GM18519 (cell line): ENCODE results near the gene POR.
"Not testable (repeated sequence)": the region's sequence is repeated elsewhere in the genome, so short reads cannot be mapped to it uniquely, and the experiment has no call there.

Source experiments
- ATAC-seq: cut with Tn5 transposase; IDR thresholded peaks from one replicate; pipeline ENCODE4 v1.9.1; 2021; ENCODE audit warnings: mild to moderate bottlenecking, moderate library complexity; ENCODE audit not compliant: unreplicated experiment, low FRiP score

The POR gene

DNA sequence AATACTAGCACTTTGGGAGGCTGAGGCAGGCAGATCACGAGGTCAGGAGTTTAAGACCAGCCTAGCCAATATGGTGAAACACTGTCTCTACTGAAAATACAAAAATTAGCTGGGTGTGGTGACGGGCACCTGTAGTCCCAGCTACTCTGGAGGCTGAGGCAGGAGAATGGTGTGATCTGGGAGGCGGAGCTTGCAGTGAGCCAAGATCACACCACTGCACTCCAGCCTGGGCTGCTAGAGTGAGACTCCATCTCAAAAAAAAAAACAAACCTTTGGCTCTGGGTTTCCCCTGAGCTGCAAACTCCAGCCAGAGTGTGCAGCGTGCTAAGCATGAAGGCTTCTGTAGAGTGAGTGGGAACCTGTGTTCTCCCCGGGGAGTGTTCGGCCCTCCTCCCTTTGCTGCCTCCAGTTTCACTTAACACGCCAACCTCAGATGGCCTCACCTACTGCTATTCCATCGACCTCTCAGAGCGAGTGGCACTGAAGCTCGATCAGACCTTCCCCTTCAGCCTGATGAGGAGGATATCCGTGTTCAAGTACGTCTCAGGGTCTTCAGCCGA lies 31.6 kb upstream of the POR start:
- ATAC-seq, result not testable (repeated sequence)

DNA sequence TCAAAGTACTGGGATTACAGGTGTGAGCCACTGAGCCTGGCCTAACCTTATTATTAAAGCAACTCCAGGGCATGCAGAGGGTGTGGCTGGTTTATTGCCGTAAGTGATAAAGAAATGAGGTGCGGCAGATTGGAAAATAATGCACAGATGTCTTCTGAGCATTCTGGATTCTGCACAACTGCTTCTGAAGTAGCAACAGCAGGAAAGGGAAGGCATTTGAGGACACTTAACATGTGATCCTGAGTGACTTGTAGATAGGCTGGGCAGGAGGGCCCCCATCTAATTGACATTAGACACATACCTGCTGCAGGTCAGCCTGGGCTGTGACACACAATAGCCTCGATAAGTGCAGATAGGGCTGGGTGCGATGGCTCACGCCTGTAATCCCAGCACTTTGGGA lies 30.5 kb upstream of the POR start:
- no peak for ATAC-seq

DNA sequence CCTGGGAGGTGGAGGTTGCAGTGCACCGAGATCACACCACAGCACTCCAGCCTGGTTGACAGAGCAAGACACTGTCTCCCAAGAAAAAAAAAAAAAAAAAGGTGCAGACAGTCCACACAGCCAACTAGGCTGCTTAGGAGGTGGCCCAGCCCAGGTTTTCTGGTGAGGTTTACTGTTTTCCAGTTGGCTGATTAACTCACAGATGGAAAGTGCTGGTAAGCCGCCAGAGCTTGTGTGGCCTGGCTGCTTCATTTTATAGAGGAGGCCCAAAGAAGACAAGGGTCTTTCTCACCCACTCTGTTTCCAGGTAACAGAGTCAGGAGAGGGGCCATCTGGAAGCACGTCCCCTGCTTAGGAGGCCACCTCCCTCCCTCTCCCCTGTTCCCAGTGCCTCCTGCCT lies 29.9 kb upstream of the POR start:
- ATAC-seq, result no peak

DNA sequence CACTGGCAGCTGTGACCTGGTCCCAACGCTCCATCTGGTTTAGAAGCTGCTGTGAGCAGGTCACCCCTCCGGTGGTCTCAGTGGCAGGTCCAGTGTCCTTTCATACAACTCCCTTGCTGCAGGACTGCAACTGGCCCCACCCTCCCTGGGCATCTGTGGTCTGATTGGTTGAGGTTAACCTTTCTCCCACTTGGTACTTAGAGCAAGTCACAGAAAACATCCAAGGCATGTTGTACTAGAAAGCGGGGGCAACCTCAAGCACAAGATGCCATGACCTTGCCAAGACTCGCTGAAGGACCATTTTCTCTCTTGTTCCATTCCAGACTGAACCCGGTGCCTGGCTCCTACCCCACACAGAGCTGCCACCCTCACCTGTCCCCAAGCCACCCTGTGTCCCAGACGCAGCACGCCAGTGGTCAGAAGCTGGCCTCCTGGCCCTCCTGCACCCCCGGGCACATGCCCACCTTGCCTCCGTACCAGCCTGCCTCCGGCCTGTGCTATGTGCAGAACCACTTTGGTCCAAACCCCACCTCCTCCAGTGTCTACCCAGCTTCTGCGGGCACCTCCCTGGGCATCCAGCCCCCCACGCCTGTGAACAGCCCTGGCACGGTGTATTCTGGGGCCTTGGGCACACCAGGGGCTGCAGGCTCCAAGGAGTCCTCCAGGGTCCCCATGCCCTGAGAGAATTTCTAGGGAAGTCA lies 27.1 kb upstream of the POR start:
- ATAC-seq, result no peak

DNA sequence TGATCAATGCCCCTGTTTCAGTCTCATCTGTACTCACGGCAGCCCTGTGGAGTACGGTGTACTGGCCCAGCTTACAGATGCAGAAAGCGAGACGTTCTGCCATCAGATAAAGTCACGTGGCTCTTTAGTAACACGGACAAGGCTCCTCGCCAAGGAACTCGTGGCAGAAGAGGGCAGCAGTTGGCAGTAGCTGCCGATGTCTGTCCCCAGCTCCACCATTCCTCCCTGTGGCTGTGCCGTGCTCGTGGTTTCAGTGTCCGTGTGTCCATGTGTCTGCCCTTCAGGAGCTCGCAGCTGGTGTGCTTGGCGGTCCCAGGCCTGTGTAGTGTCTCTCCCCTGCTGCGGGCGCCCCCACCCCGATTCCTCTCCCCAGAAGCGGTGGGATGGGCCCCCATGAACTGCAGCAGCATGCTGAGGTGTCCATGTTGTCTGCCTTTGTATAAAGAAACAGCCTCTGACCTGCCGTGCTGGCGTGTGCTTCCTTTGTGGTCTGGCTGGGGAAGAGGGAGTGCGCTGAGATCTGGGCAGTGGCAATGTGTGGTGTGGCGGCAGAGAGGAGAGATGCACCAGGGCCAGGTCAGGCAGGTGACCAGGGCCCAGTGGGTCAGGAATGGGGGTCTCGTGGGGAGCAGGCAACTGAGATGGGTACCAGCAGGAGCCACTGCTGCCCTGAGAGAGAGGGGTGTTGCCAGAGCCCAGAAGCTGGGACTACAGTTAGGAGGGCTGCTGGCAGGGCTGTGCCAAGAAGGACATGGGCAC lies 26.3 kb upstream of the POR start:
- no peak for ATAC-seq

DNA sequence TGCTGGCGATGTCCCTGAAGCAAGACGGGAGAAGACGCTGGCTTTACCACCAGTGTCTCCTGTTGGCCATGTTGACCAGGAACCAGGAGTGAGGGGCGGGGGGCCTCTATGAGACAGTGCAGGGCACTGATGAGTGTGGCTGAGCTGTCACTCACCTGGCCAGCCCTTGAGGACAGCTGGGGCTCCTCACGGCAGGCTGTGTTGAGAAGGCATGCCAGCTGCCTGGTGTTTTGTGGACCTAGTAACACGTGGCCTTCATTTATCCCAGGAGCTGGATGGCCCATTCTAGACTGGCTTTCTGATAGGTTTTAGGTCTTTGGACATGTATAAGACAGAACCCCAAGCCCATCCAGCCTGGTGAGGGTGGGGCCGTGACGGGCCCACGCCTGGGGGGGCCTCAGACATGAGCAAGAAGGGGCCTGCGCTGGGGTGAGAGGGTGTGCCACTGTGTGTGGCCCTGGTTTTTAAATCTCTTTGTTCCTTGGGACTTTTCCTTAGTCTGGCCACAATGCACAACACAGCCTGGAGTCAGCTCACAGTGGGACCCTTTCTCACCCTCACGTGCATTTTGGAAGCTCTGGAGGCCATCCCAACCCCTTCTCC lies 25.6 kb upstream of the POR start:
- no peak for ATAC-seq

DNA sequence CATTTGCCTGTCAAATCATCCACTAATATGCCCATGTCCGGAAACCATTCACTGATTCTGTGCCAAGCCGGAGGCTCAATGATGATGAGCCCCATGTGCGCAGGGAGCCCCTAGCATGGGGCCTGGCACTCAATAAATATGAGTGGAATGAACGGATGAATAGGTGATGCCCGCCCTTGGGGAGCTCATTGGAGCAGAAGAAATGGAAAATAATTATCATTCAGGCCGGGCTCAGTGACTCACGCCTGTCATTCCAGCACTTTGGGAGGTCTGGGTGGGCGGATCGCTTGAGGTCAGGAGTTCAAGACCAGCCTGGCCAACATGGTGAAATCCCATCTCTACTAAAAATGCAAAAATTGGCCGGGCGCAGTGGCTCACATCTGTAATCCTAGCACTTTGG lies 25.1 kb upstream of the POR start:
- ATAC-seq, result no peak

DNA sequence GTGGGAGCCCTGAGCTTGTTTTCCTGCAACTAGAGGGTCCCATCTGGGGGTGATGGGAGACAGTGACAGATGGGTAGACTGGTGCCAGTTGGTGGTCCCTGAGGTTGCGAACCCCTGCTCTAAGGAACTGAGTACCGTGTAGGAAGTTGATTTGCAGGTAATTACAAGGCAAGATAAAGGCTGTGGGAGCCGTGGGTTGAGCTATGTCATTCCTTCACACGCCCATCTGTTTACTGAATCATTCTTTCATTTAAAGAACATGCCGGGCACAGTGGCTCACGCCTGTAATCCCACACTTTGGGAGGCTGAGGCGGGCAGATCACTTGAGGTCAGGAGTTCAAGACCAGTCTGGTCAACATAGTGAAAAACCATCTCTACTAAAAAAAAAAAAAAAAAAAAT lies 23.7 kb upstream of the POR start:
- not testable (repeated sequence) for ATAC-seq

DNA sequence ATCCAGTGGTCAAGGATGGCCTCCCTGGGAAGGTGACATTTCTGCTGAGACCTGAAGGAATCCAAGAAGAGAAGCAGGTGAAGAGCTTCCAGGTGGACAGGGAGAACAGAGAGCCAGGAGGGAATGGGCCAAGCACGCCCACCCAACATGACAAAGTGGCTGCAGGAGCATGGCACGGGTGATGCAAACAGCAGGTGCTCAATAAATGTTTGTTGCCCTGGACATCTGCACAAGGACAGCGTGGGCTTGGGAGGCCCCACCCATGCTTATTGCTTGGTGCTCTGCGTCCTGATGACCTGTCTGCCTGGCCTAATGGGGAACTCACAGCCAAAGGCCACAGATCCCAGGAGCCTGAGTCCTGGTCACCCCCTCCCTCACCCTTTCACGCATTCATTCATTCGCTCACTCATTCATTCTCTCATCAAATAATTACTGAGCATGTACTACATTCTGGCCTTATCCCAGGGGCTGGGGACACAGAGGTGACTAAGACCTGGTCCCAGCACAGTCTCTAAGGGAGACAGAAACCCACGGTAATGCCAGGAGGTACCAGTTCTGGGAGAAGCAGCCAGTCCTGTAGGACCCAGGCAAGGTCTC lies 23.0 kb upstream of the POR start:
- ATAC-seq, result no peak

DNA sequence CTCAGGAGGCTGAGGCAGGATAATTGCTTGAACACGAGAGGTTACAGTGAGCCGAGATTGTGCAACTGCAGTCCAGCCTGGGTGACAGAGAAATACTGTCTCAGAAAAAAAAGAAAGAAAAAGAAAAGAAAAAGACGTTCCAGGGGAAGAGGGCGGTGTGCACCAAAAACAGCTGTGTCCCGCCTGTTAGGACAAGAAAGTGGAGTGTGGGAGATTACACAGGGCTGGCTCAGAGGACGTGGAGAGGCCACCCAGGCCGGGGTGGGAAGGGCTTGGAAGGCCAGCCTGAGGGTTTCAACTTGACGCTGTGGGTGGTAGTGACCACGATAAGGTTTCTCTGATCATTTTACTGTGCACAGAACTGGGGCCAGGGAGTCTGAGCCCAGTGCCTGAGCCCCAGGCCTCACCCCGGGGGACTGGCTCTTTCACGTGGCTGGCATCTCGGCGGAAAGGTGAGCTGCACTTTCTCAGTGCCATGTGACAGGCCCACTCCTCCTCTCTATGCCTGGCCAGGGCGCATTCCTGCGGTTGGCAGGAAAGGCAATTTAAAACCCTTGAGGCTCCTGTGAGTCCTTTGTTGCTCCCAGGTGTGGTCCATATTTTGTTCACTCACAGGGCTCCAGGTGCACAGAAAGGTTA lies 22.2 kb upstream of the POR start:
- ATAC-seq, result no peak

DNA sequence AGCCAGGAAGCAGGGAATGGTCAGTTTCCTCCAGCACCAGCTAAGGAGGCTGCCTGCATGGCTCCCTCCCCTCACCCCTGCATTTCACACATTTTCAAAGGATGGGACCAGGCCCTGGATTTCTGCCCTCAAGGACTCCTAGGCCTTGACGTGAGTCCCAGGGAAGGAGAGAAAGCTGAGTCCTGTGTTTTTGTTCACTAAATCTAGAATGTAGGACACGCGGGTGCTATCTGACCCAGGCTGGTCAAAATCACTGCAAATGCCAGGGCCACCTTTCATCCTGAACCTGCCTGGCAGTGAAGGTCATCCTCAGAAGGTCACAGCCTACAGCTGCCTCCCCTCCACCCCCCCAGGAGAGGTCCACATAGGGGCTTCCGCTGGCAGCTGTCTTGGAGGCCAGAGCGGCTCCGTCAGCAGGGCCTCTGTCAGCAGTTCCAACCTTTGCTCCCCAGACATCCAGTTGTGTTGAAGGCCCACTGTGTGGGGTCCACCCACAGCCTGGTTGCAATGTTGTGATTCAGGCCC lies 18.1 kb upstream of the POR start:
- ATAC-seq, result no peak

DNA sequence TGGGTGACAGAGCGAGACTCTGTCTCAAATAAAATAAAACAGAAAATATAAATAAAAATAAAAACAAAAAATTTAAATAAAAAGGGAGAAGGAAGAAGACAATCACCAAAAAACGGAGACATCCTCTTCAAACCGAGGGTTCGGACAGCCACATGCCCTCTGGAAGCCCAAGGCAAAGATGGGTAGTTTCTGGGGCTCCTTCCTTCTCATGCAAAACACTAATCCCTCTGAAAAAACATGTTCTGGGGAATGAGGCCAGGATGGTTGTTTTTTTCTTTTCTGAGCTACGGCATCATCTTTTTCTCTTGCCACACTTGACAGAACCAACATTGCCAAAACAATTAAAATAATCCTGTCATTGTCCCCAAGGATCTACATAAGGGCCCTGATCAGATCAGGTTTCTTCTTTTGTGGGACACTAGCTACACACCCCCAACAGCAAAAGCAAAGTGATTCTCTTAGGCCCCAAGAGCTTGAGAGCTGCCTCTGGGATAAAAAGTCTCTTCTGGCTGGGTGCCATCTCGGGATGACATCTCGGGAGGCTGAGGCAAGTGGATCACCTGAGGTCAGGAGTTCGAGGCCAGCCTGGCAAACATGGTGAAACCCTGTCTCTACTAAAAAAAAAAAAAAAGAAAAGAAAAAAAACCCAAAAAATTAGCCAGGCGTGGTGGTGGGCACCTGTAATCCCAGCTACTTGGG lies 14.2 kb upstream of the POR start:
- no peak for ATAC-seq

DNA sequence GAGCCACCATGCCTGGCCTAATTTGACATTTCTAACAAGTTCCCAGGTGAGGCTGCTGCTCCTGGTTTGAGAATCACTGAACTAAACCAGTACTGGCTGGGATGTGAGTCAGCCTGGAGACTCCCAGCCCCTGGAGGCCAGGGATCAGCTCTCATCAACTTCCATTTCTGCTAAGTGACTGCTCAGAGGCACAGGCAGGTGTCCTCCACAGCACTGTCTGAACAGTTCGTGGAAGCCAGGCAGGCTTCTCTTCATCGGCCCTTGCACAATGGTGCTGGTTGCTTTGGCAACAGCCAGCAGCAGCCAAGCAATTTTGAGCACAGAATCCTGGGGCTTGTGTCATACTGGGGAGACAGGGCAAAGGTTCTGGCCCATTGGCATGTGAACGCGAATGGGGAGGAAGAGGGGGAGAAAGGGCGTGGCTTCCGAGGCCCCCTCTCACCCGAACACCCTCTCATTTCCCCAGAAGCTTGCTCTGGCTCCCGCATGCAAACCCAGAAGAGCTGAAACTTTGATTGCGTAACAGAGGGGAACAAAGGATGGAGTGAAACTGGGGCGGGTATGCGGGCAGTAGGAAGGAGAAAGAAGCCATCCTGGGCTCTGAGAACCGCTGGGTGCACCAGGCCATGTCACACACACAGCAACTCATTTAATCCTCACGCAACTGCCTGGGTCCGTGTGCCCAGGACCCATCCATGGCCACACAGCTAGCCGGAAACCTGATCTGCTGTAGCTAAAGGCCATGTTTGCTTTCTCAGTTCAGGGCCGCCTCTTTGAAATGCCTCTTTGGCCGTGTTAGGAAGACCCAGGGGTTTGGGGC lies 9.0 kb upstream of the POR start:
- ATAC-seq, result no peak

DNA sequence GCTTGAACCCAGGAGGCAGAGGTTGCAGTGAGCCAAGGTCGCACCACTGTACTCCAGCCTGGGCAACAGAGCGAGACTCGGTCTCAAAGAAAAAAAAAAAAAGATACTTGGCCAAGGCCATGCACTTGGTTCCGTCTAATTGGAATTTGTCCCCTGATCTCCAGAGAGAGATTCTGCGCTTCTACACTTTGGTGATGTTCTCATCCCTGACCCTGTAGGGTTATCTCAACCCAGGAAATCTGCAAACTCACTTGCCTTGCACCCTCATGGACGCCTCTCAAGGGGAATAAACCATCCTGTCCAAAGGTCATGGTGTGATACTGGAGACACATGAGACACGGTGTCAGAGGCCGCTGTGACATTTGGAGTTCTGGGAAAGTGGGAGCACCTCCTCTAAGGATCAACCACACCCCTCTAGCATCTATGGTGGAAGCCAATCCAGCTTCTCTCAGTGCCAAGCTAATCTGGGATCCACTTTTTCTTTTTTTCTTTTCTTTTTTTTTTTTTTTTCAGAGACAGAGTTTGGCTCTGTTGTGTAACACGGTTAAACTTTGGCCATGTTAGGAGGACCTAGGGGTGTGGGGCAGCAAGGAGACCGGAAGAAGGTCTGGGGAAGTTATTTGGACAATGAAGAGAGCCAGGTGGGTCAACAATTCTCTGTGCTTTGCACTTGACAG lies 7.8 kb upstream of the POR start:
- ATAC-seq, result no peak

DNA sequence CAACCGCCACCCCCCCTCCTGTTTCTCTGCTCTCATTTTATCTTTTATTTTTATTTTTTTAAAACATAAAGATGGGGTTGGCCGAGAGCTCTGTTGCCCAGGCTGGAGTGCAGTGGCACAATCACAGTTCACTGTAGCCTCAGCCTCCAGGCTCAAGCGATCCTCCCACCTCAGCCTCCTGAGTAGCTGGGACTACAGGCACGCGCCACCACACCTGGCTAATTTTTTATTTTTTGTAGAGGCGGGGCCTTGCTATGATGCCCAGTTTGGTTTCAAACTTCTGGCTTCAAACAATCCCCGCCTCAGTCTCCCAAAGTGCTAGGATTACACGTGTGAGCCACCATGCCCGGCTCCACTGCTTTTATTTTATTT lies 7.3 kb upstream of the POR start:
- not testable (repeated sequence) for ATAC-seq

DNA sequence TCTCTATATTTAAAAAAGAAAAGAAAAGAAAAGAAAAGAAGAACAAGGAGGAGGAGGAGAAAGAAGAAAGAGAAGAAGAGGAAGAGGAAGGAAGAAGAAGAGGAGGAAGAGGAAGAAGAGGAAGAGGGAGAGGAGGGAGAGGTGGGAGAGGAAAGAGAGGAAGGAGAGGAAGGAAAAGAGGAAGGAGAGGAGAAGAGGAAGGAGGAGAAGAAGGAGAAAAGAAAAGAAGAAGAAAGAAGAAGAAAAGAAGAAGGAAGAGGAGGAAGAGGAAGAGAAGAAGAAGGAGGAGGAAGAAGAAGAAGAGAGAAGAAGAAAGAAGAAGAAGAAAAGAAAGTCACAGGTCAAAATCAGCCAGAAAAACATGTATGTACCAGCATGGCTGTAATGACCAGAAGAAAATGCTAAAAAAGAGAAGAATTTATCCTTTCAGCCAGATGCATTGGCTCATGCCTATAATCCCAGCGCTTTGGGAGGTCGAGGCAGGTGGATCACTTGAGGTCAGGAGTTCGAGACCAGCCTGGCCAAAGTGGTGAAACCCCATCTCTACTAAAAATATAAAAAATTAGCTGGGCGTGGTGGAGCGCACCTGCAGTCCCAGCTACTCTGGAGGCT lies 5.3 kb upstream of the POR start:
- no peak for ATAC-seq

DNA sequence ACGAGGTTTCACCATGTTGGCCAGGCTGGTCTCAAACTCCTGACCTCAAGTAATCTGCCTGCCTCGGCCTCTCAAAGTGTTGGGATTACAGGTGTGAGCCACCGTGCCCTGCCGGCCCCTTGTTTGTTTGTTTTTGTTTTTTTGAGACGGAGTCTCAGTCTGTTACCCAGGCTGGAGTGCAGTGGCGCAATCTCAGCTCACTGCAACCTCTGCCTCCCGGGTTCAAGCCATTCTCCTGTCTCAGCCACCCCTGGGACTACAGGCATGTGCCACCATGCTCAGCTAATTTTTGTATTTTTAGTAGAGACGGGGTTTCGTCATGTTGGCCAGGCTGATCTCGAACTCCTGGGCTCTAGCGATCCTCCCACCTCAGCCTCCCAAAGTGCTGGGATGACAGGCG lies 3.8 kb upstream of the POR start:
- not testable (repeated sequence) for ATAC-seq

DNA sequence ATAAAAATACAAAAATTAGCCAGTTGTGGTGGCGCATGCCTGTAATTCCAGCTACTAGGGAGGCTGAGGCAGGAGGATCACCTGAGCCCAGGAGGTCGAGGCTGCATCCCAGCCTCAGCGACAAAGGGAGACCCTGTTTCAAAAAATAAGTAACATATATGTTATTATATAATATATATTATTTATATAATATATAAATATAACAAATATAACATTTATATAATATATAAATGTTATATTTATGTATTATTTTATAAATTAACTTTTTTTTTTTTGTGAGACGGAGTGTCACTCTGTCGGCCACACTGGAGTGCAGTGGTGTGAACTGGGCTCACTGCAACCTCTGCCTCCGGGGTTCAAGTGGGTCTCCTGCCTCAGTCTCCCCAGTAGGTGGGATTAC lies 1.5 kb upstream of the POR start:
- no peak for ATAC-seq
